ENCODE results near the gene CERCAM.

Gene CERCAM

GRCh38 chr9:128393970-128394369 is 26.7 kb upstream of the CERCAM start:
- no peak for TF ChIP-seq CTCF (IDR thresholded peaks at IDR 0.05; ENCODE audit: extremely low read depth, missing control alignments)
- no peak for DNase-seq (ENCODE audit: low spot score)

- DNase-seq (ENCODE audit: low spot score), result no peak
- no peak for TF ChIP-seq CTCF (IDR thresholded peaks at IDR 0.05; ENCODE audit: extremely low read depth, missing control alignments)
Observed at GRCh38 chr9:128394379-128395168, 26.1 kb upstream of the CERCAM start.

GRCh38 chr9:128396970-128397613 is 23.6 kb upstream of the CERCAM start:
- TF ChIP-seq CTCF (IDR thresholded peaks at IDR 0.05; ENCODE audit: extremely low read depth, missing control alignments), result no peak
- DNase-seq (ENCODE audit: low spot score), result no peak

- TF ChIP-seq CTCF (IDR thresholded peaks at IDR 0.05; ENCODE audit: extremely low read depth, missing control alignments), result no peak
- no peak for DNase-seq (ENCODE audit: low spot score)
Observed at GRCh38 chr9:128397831-128398230, 22.8 kb upstream of the CERCAM start.

GRCh38 chr9:128399861-128400260 is 20.8 kb upstream of the CERCAM start:
- no peak for DNase-seq (ENCODE audit: low spot score)
- no peak for TF ChIP-seq CTCF (IDR thresholded peaks at IDR 0.05; ENCODE audit: extremely low read depth, missing control alignments)

- TF ChIP-seq CTCF (IDR thresholded peaks at IDR 0.05; ENCODE audit: extremely low read depth, missing control alignments), result no peak
- DNase-seq (ENCODE audit: low spot score), result no peak
Observed at GRCh38 chr9:128404560-128404959, 16.1 kb upstream of the CERCAM start.

- no peak for DNase-seq (ENCODE audit: low spot score)
- no peak for TF ChIP-seq CTCF (IDR thresholded peaks at IDR 0.05; ENCODE audit: extremely low read depth, missing control alignments)
Observed at GRCh38 chr9:128405077-128405779, 15.4 kb upstream of the CERCAM start.

Measured in GM20000 (cell line).